SK-N-MC (cell line): ENCODE measurements around the gene FCRL2.

Source experiments
- EZH2 ChIP-seq: fragments of 200-600 bp; sonication (generic); IDR thresholded peaks from one replicate; pipeline ENCODE4 v1.6.1; 2017; ENCODE audit warnings: antibody characterized with exemption
- FOXP2 ChIP-seq: optimal IDR thresholded peaks from 2 replicates; pipeline ENCODE3; 2011; ENCODE audit warnings: mild to moderate bottlenecking, moderate library complexity; ENCODE audit not compliant: insufficient read depth; ENCODE audit errors: extremely low read length, control extremely low read depth
- POLR2AphosphoS5 ChIP-seq: IDR thresholded peaks from 2 replicates; pipeline ENCODE4 v1.6.1; 2012; ENCODE audit warnings: mild to moderate bottlenecking, low read depth, low read length, borderline replicate concordance

DNA sequence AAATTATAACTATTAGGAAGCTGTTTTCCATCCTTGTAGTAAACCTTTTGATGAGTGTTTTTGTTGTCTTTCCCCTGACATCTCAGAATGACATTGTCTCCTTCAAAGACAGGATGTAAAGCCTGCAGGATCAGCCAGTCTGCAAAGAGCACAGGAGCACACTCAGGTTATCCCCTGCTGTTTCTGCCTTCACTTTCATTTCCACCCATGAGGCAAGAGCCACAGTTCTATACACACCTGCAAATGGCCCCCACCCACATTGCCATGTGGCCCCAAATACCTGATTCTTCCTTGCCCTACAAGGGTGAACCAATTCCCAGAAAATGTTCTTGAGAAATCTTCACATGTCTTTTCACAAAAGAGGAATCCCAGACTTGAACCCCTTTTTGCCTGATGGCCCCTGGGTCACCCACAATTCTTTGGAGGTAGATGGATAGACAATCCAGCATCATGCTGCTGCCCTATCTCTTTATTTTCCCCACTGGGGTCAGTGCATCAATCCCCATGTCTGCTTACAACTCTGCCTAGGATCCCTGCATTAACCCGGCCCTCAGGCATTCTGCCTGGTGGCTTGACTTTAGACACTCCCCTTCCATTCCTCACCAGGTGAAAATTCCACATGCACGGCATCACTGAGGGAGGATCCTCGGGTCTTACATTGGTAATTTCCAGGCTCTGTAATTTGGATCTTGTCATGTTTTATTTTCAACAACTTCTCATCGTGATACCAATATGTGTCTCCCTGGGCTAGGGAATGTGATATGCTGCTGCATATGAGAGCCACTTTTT is 79.0 kb downstream of the FCRL2 start:
- TF ChIP-seq POLR2AphosphoS5 = no peak
- TF ChIP-seq EZH2 = no peak
- no peak for TF ChIP-seq FOXP2
